HG03175 (cell line): ENCODE data around the gene ARHGAP11A.
"Not testable (repeated sequence)": the region's sequence is repeated elsewhere in the genome, so short reads cannot be mapped to it uniquely, and the experiment has no call there.

ENCODE experiments used
- ATAC-seq: cut with Tn5 transposase; IDR thresholded peaks from one replicate; pipeline ENCODE4 v1.9.1; 2021; ENCODE audit warnings: mild to moderate bottlenecking, moderate library complexity; ENCODE audit not compliant: unreplicated experiment

Gene ARHGAP11A

GRCh38 chr15:32615051-32615870 is at the start of gene ARHGAP11A:
ARHGAP11A (plus strand) TSS chr15:32615504; CDS start chr15:32616212, 708 bp downstream.
- ATAC-seq: peak; percentile 82

GRCh38 chr15:32568988-32569387 is 46.3 kb upstream of the ARHGAP11A start:
- not testable (repeated sequence) for ATAC-seq

- not testable (repeated sequence) for ATAC-seq
Observed at GRCh38 chr15:32578482-32578881, 36.8 kb upstream of the ARHGAP11A start.

GRCh38 chr15:32585844-32586243 is 29.5 kb upstream of the ARHGAP11A start:
- ATAC-seq: not testable (repeated sequence)

- ATAC-seq: not testable (repeated sequence)
Observed at GRCh38 chr15:32593151-32593550, 22.2 kb upstream of the ARHGAP11A start, which contains the start of gene GOLGA8N. GOLGA8N (plus strand) TSS chr15:32593456.

- ATAC-seq: not testable (repeated sequence)
Observed at GRCh38 chr15:32609518-32609917, 5.8 kb upstream of the ARHGAP11A start.

GRCh38 chr15:32610719-32611118 is 4.6 kb upstream of the ARHGAP11A start:
- not testable (repeated sequence) for ATAC-seq

- peak; percentile 21 for ATAC-seq
Observed at GRCh38 chr15:32614712-32615050, 623 bp upstream of the ARHGAP11A start.

DNA sequence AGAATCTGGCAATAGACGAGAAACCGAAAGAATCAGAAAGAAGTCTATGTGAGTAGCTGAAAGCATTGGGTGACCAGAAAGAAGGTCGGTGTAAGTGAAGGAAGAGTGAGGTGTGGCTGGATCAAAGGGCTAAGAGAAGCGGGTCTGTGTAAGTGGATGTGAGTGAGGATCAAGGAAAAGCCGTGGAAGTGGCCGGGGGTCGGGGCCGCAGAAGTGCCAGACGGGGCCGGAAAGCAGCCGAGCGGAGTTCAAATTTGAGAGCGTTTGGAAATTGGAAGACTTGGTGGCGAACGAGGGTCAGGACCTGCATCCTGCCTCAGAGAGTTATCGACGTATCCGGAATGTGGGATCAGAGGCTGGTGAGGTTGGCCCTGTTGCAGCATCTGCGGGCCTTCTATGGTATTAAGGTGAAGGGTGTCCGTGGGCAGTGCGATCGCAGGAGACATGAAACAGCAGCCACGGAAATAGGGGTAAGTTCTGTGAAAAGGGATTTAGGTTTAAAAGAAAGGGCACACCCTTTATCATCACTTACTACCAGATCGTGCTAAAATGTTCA is 645 bp downstream of the ARHGAP11A start:
- ATAC-seq: peak; percentile 19

GRCh38 chr15:32636410-32636809 is 21.1 kb downstream of the ARHGAP11A start:
- ATAC-seq: no peak

DNA sequence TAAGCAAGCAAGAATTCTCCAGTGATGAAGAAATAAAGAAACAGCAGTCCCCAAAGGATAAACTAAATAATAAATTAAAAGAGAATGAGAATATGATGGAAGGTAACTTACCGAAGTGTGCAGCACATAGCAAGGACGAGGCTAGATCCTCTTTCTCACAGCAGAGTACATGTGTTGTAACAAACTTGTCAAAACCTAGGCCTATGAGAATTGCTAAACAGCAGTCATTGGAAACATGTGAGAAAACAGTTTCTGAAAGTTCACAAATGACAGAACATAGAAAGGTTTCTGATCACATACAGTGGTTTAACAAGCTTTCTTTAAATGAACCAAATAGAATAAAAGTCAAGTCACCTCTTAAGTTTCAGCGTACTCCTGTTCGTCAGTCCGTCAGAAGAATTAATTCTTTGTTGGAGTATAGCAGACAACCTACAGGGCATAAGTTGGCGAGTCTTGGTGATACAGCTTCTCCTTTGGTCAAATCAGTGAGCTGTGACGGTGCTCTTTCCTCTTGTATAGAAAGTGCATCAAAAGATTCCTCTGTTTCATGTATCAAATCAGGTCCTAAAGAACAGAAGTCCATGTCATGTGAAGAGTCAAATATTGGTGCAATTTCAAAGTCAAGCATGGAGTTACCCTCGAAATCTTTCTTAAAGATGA is 21.7 kb downstream of the ARHGAP11A start:
- no peak for ATAC-seq

DNA sequence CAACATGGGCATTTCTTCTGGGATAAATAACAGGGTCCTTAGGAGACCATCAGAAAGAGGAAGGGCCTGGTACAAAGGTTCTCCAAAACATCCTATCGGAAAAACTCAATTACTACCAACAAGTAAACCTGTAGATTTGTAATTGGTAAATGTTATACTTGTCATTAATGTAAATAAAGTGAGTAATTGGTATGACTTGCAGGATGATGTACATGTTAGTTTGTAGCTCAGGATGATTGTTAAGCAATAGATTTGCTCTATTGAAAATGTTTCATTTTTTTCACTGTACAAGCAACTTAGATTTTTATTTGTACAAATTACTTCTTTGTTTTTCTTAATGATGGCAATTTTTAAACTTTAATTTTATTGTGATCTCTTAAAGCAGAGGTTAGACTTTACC is 22.4 kb downstream of the ARHGAP11A start:
- ATAC-seq: no peak

GRCh38 chr15:32641517-32642059 is 26.3 kb downstream of the ARHGAP11A start, which contains the start of gene SCG5:
SCG5 (plus strand) TSS chr15:32641710; CDS start chr15:32643593, 1,883 bp downstream.
- ATAC-seq: no peak

GRCh38 chr15:32642667-32643435 is 27.5 kb downstream of the ARHGAP11A start:
- no peak for ATAC-seq

- no peak for ATAC-seq
Observed at GRCh38 chr15:32643907-32644445, 28.7 kb downstream of the ARHGAP11A start.

- ATAC-seq: no peak
Observed at GRCh38 chr15:32646291-32646690, 31.0 kb downstream of the ARHGAP11A start.

DNA sequence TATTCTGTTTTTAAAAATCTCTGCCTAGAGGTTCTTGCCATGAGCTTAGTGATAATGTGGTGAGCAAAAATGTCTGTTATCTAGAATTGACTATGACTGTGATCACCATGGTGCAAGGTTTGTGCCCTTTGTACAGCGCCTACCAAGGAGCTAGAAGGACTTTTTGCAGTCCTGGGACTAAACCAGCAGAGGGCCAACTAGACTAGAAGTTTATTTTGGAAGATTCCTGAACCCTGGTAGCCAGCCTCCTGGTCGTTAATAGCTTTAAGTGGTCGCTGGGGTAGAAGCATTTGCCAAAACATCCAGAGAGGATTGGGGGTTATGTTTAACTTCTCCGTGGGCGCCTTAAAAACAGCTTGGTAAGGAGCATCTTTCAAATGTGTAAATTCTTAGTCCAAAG is 34.0 kb downstream of the ARHGAP11A start:
- ATAC-seq: no peak

DNA sequence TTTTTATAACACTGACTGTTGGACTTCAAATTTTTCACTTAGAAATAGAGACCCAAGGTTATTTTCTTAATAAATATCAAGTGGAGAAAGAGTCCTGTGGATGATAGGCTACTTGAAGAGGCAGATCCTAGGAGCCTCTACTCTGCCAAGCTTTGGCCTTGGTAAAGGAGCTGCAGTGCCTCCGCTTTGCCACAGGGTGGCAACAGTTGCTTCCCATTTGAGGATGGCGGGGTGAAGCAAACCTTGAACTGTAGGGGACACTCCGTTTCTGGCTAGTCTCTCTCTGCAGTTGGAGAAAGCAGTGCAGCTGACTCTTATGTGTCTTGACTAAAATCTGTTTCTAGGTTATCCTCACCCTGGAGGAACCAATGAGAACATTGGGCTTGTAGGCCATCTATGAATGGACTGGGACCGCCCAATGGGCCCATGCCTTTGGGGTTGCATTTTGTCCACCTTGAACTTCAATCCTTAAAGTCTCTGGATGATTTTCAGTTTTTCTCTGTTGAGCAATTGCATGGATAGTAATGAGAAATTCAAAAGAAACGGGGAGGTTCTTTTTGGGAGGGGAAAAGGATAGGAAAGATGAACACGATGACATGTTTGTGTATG is 36.0 kb downstream of the ARHGAP11A start:
- ATAC-seq: peak; percentile 81

GRCh38 chr15:32652178-32652577 is 36.9 kb downstream of the ARHGAP11A start:
- ATAC-seq: no peak

- no peak for ATAC-seq
Observed at GRCh38 chr15:32656091-32656490, 40.8 kb downstream of the ARHGAP11A start.
